Endothelial cell of umbilical vein (primary cell): ENCODE results near the gene APOB. TPM values are rescaled to one million over a fixed set of nuclear protein-coding genes. Genes with fewer than 3 reads are reported as not detected.

Source experiments
- BruUV-seq: library from RNA; stranded (reverse); fragments of 400-500 nt; replicated peaks from 2 replicates; lab custom pipeline; 2021; lab: Mats Ljungman, UMichigan
- CTCF ChIA-PET: fragments of 300-600, 350-600 bp; sonication (Branson Sonifier 250); formaldehyde crosslinking; loops from one replicate; lab custom pipeline; 2021; ENCODE audit warnings: antibody characterized with exemption, inconsistent platforms; lab: Charles Lee
- POLR2A ChIA-PET: fragments of 300-600, 350-600 bp; sonication (Branson Sonifier 250); formaldehyde crosslinking; loops from one replicate; lab custom pipeline; 2021; ENCODE audit warnings: antibody characterized with exemption, inconsistent platforms; lab: Charles Lee
- DNase-seq: peaks from one replicate; pipeline ENCODE4 v3.0.0-alpha.2; 2011; ENCODE audit warnings: low read depth, low spot score
- FAIRE-seq: peaks from 2 replicates; lab custom pipeline; 2011; peaks lifted over from hg19 to GRCh38; lab: Jason Lieb, UNC
- H2AFZ ChIP-seq: 2 replicates; pipeline ENCODE4 v1.6.0; 2012; ENCODE audit warnings: low read depth, low read length, control low read depth, inconsistent platforms
- H3K27ac ChIP-seq: 2 replicates; pipeline ENCODE4 v1.5.1; 2011; ENCODE audit warnings: low read depth, mild to moderate bottlenecking, control low read depth, low read length, moderate library complexity; ENCODE audit not compliant: insufficient read depth
- H3K27me3 ChIP-seq, 2 experiments: 2 replicates each; pipeline versions ENCODE4 v1.6.0 to v1.6.1; 2011; ENCODE audit warnings: low read length in 2 of 2, mixed read lengths in 1 of 2; ENCODE audit not compliant: control insufficient read depth in 2 of 2, insufficient read depth in 2 of 2
- H3K36me3 ChIP-seq, 2 experiments: 2 replicates in 1 of 2; 3 replicates in 1 of 2; pipeline ENCODE4 v1.5.1; 2011; ENCODE audit warnings: low read length in 2 of 2, mild to moderate bottlenecking in 1 of 2, moderate library complexity in 1 of 2; ENCODE audit not compliant: control insufficient read depth in 2 of 2, insufficient read depth in 2 of 2; ENCODE audit errors: extremely low read depth in 1 of 2
- H3K4me1 ChIP-seq: 3 replicates; pipeline ENCODE4 v1.5.1; 2011; ENCODE audit warnings: mild to moderate bottlenecking, low read length; ENCODE audit not compliant: control insufficient read depth, insufficient read depth; ENCODE audit errors: extremely low read depth
- H3K4me2 ChIP-seq: 2 replicates; pipeline ENCODE4 v1.6.1; 2011; ENCODE audit warnings: low read length, control low read depth, mixed read lengths; ENCODE audit not compliant: insufficient read depth
- H3K4me3 ChIP-seq, 3 experiments: fragments of 200-600 bp in 1 of 3; sonication (generic), shearing (Covaris generic) in 1 of 3; replicated peaks in 1 of 3; 2 replicates each; pipeline ENCODE4 v1.5.1; 2011 to 2016; ENCODE audit warnings: control low read depth in 3 of 3, low read length in 3 of 3, mild to moderate bottlenecking in 2 of 3, inconsistent platforms in 1 of 3, low read depth in 1 of 3, moderate library complexity in 1 of 3; ENCODE audit not compliant: insufficient read depth in 1 of 3
- H3K79me2 ChIP-seq: 2 replicates; pipeline ENCODE4 v1.6.0; 2012; ENCODE audit warnings: low read length, inconsistent platforms; ENCODE audit not compliant: control insufficient read depth, insufficient read depth
- H3K9ac ChIP-seq: replicated peaks from 2 replicates; pipeline ENCODE3; 2011; ENCODE audit warnings: low read length, control low read depth; ENCODE audit not compliant: insufficient read depth; ENCODE audit errors: extremely low read depth
- H3K9me1 ChIP-seq: replicated peaks from 3 replicates; pipeline ENCODE4 v1.6.0; 2011; ENCODE audit warnings: mild to moderate bottlenecking, low read length; ENCODE audit not compliant: control insufficient read depth, insufficient read depth; ENCODE audit errors: extremely low read depth
- H3K9me3 ChIP-seq: replicated peaks from 2 replicates; pipeline ENCODE4 v1.5.1; 2012; ENCODE audit warnings: low read length, inconsistent platforms; ENCODE audit not compliant: control insufficient read depth, insufficient read depth
- H4K20me1 ChIP-seq: replicated peaks from 2 replicates; pipeline ENCODE3; 2011; ENCODE audit warnings: mild to moderate bottlenecking, low read length; ENCODE audit not compliant: control insufficient read depth, insufficient read depth; ENCODE audit errors: extremely low read depth
- CTCF ChIP-seq, 2 donors: IDR thresholded peaks; 1 replicate in 1 of 2; 2 replicates in 1 of 2; pipeline ENCODE4 v1.5.1; 2011; ENCODE audit warnings: low read length in 2 of 2, mild to moderate bottlenecking in 2 of 2, moderate library complexity in 2 of 2, control low read depth in 1 of 2, inconsistent platforms in 1 of 2, low read depth in 1 of 2; ENCODE audit not compliant: insufficient read depth in 1 of 2; ENCODE audit errors: extremely low read depth in 1 of 2
- EZH2 ChIP-seq: IDR thresholded peaks from 2 replicates; pipeline ENCODE4 v1.6.1; 2012; ENCODE audit warnings: borderline replicate concordance, low read depth, mild to moderate bottlenecking, moderate library complexity, low read length, inconsistent platforms; ENCODE audit not compliant: severe bottlenecking
- FOS ChIP-seq: IDR thresholded peaks from 2 replicates; pipeline ENCODE4 v1.6.1; 2011; ENCODE audit warnings: mild to moderate bottlenecking, low read length, moderate library complexity, borderline replicate concordance; ENCODE audit not compliant: insufficient read depth
- GATA2 ChIP-seq: IDR thresholded peaks from 2 replicates; pipeline ENCODE4 v1.7.0; 2011; ENCODE audit warnings: low read depth, mild to moderate bottlenecking, moderate library complexity, mixed read lengths, low read length; ENCODE audit not compliant: insufficient read length, insufficient read depth
- JUN ChIP-seq: IDR thresholded peaks from 2 replicates; pipeline ENCODE4 v1.6.1; 2011; ENCODE audit warnings: borderline replicate concordance, low read depth; ENCODE audit not compliant: insufficient read length, insufficient read depth
- MAX ChIP-seq: IDR thresholded peaks from 2 replicates; pipeline ENCODE4 v1.6.1; 2011; ENCODE audit not compliant: insufficient read depth, insufficient read length
- MYC ChIP-seq: IDR thresholded peaks from one replicate; pipeline ENCODE4 v1.6.1; 2011; ENCODE audit warnings: mild to moderate bottlenecking, low read depth, low read length
- POLR2A ChIP-seq: IDR thresholded peaks from 2 replicates; pipeline ENCODE4 v1.6.1; 2012; ENCODE audit warnings: low read depth, mild to moderate bottlenecking, control low read depth, low read length
- POLR2AphosphoS5 ChIP-seq: IDR thresholded peaks from 2 replicates; pipeline ENCODE4 v1.6.1; 2012; ENCODE audit warnings: low read depth, mild to moderate bottlenecking, control low read depth, low read length, moderate library complexity; ENCODE audit not compliant: insufficient read depth
- dilution Hi-C: fragments of 300-500 bp; cut with MboI; formaldehyde crosslinking; loops from one replicate; pipeline ENCODE4 v1.15.0; 2019; ENCODE audit warnings: low sequenced_read_pairs; ENCODE audit not compliant: extremely low pct_ligation_motif_present
- intact Hi-C: fragments of 100-400 bp; cut with micrococcal nuclease; formaldehyde crosslinking; loops from one replicate; pipeline ENCODE4 v1.10.0; 2022
- polyA plus RNA-seq, 4 experiments: library from polyadenylated mRNA; depleted of rRNA in 3 of 4; stranded (reverse) in 3 of 4; unstranded in 1 of 4; fragments of >200 nt; gene quantifications; 2 replicates each; pipeline versions ENCODE4 v1.2.1 to v1.2.3, GENCODE V29; 2011 to 2012; ENCODE audit warnings: missing spikeins in 1 of 4
- total RNA-seq: library from RNA; stranded (reverse); gene quantifications from 2 replicates; pipeline ENCODE4 v1.2.3, GENCODE V29; 2021

The APOB gene
- total and polyA plus RNA-seq, 2 donors (not counting 3 experiments of a cell fraction or from before 2014, with no cell fraction given) = 0.07 to 0.09 TPM

GRCh38 chr2:20990442-20991430 lies 53.1 kb downstream of the APOB start:
- TF ChIP-seq JUN = no peak
- TF ChIP-seq CTCF (IDR thresholded peaks at IDR 0.05; ENCODE audit: extremely low read depth in 1 of 2, insufficient read depth in 1 of 2, low read depth in 1 of 2, low read length in 2 of 2) = no peak
- TF ChIP-seq MAX = no peak
- TF ChIP-seq POLR2AphosphoS5 = no peak
- no peak for TF ChIP-seq MYC
- no peak for TF ChIP-seq GATA2
- TF ChIP-seq POLR2A = no peak
- no peak for TF ChIP-seq EZH2
- TF ChIP-seq FOS = no peak
- Histone ChIP-seq H2AFZ (no peak overlapping the region), H4K20me1 (no peaks in the 10 kb centered on the region), H3K9me3 (no peaks in the 10 kb centered on the region), H3K4me3 (no peak overlapping the region), H3K79me2 (no peaks in the 10 kb centered on the region), H3K9ac (no peak overlapping the region), H3K9me1 (no peaks in the 10 kb centered on the region), H3K4me2 (no peak overlapping the region), H3K4me1 (no peaks in the 10 kb centered on the region), H3K27ac (no peak overlapping the region), H3K27me3 (no peaks in the 10 kb centered on the region), H3K36me3 (no peaks in the 10 kb centered on the region)
- no TSS peak for BruUV-seq
- dilution Hi-C loops = no loop called here
- ChIA-PET CTCF (no interaction called here), POLR2A (no interaction called here)
- intact Hi-C loops = no loop called here
- FAIRE-seq (no peak), DNase-seq (no peak)
